ENCODE measurements around the gene PLXNA2.

DNA sequence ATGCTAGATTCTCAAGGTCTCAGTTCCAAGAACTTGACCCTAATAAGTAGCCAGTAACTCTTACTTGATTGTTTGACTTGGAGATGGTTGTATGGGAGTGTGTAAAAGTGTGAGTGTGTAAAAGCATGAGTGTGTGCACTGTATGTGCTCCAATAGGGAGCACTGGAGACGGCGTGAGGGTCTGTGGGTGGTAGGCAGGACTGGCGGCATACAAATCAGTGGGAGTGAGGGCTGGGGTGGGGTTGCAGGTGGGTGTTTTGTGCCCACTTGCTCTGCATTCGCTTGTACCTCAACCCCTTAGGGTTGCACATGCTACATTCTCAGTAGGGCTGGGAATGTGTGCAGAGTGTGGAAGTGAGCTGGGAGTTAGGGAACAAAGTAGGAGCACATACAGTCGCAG lies 253.7 kb downstream of the PLXNA2 start:
- TF ChIP-seq, protein P1, sequence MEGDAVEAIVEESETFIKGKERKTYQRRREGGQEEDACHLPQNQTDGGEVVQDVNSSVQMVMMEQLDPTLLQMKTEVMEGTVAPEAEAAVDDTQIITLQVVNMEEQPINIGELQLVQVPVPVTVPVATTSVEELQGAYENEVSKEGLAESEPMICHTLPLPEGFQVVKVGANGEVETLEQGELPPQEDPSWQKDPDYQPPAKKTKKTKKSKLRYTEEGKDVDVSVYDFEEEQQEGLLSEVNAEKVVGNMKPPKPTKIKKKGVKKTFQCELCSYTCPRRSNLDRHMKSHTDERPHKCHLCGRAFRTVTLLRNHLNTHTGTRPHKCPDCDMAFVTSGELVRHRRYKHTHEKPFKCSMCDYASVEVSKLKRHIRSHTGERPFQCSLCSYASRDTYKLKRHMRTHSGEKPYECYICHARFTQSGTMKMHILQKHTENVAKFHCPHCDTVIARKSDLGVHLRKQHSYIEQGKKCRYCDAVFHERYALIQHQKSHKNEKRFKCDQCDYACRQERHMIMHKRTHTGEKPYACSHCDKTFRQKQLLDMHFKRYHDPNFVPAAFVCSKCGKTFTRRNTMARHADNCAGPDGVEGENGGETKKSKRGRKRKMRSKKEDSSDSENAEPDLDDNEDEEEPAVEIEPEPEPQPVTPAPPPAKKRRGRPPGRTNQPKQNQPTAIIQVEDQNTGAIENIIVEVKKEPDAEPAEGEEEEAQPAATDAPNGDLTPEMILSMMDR (conservative IDR thresholded peaks at IDR 0.05; ENCODE audit: low read length), result no peak
- TF ChIP-seq EZH2phosphoT487 (IDR thresholded peaks at IDR 0.05; ENCODE audit: borderline replicate concordance, low read depth, low read length), result no peak

All from OCI-LY7 (cell line).